22Rv1 (cell line): ENCODE data around the gene ZBTB7C.

Experiments used
- H3K27ac ChIP-seq: fragments of 450-650 bp; 2 replicates; pipeline ENCODE4 v1.5.1; 2017
- ZFX ChIP-seq: fragments of 450-650 bp; IDR thresholded peaks from 2 replicates; pipeline ENCODE4 v1.6.1; 2017; ENCODE audit warnings: antibody characterized with exemption, borderline replicate concordance
- TF ChIP-seq, protein P1 (sequence below): fragments of 450-650 bp; IDR thresholded peaks from 2 replicates; pipeline ENCODE4 v1.5.1; 2017; ENCODE audit warnings: mild to moderate bottlenecking

The ZBTB7C gene

DNA sequence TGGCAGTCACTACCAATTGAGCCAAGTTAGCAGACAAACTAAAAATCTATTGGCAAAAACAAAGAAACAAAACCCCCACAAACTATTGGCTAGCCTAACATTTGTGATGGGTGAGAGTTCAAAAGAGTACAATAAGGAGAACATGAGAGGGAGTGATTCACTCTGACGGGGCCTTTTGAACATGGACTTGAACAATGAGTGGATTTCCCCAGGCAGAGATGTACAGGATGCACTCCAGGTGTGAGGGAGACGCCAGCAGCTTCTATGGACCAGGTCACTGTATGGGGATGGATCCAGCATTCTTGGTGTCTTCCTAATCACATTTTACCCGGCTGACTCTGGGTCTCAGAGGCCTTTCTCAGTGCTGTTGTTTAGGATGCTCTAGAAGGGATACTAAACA lies 311.2 kb downstream of the ZBTB7C start:
- no peak overlapping the region for H3K27ac ChIP-seq
- TF ChIP-seq, protein P1, sequence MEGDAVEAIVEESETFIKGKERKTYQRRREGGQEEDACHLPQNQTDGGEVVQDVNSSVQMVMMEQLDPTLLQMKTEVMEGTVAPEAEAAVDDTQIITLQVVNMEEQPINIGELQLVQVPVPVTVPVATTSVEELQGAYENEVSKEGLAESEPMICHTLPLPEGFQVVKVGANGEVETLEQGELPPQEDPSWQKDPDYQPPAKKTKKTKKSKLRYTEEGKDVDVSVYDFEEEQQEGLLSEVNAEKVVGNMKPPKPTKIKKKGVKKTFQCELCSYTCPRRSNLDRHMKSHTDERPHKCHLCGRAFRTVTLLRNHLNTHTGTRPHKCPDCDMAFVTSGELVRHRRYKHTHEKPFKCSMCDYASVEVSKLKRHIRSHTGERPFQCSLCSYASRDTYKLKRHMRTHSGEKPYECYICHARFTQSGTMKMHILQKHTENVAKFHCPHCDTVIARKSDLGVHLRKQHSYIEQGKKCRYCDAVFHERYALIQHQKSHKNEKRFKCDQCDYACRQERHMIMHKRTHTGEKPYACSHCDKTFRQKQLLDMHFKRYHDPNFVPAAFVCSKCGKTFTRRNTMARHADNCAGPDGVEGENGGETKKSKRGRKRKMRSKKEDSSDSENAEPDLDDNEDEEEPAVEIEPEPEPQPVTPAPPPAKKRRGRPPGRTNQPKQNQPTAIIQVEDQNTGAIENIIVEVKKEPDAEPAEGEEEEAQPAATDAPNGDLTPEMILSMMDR = no peak
- TF ChIP-seq ZFX = no peak

DNA sequence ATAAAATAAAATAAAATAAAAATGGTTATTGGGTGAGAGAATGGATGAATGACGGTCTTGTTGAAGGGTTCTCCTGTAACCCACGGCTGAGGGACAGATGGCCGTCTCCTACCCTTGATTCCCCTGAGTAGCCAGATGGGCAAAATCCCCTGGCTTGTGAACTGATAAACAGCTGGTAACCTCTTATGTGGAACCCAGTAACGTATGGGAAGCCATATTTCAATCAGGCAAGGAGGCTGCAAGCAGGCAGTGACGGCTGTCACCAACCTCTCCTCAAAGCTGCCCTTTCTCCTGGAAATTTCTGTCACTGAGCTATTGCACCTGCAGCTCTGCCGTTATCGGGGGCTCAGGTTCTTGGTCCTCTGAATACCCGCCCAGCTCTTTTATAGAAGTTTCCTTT lies 313.5 kb downstream of the ZBTB7C start:
- no peak for TF ChIP-seq ZFX
- TF ChIP-seq, protein P1 = no peak
- no peak overlapping the region for H3K27ac ChIP-seq

DNA sequence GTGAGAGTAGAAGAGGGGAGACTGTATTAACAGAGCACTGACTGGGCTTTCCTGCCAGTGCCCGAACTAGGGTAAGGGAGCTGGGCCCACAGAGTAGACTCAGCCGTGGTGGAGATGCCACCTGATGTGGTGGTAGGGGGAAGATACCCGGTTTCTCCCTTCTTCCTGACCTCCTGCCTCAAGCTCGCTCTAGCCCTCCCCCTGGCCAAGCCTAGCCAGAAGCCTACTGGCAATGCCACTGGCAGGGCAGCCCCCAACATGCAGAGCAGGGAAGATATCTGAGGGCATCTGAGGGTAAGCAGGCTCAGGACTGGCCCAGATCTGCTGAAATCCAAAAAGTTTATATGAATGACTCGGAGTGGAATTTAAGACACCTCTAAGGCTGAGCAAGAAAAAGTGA lies 316.1 kb downstream of the ZBTB7C start:
- TF ChIP-seq, protein P1 = no peak
- TF ChIP-seq ZFX = no peak
- no peak overlapping the region for H3K27ac ChIP-seq

DNA sequence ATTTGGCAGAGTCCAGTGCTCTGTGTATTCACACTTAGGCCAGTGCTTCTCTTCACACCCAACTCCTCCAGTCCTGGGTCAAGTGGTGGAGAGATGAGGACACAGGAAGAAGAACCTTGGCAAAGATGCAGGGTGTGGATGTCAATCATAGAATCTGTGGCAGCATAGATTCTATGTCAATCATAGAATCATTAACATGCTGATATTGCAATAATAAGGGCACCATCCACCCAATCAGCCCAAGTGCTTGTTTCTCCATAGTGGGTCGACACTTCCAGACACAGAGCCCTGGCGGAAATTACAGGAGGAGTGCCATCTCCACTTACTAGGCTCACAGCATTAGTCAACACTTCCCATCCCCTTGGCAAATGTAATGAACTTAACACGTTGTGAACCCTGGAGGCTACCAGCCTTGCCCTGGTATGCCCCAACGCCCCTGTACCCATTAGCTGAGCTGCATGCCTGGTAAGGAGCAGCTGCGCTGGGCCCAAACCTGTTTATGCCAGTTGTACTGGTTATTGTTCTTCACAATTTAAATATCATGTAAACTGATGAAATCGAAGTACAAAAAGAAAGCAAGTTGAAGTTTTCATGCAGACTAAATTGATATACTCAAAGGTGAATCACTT lies 317.2 kb downstream of the ZBTB7C start:
- no peak for TF ChIP-seq ZFX
- TF ChIP-seq, protein P1 = no peak

DNA sequence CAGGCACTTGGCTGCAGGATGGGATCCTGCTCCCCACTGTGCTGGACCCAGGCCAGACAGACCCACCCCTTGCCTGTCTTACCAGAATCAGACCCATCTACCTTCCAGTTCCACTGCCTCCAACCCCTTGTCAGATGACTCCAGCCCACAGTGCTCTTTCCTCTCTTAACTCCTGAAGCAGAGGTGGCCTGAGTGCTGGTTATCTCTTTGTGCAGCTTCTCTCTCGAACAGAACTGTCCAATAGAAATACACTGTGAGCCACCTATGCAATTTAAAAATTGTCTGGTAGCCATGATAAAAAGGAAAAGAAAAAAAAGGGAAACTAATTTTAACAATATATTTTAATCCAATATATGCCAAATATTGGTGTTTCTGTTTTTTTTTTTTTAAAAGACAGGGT lies 318.5 kb downstream of the ZBTB7C start:
- TF ChIP-seq, protein P1 = no peak
- no peak for TF ChIP-seq ZFX

More for the DNA sequence above, 317.2 kb downstream of the ZBTB7C start:
- H3K27ac ChIP-seq = no peak overlapping the region

GRCh38 chr18:48090021-48090420 lies 319.2 kb downstream of the ZBTB7C start:
- H3K27ac ChIP-seq = no peak overlapping the region
- TF ChIP-seq, protein P1 = no peak
- no peak for TF ChIP-seq ZFX

More for the DNA sequence above, 318.5 kb downstream of the ZBTB7C start:
- H3K27ac ChIP-seq = no peak overlapping the region

DNA sequence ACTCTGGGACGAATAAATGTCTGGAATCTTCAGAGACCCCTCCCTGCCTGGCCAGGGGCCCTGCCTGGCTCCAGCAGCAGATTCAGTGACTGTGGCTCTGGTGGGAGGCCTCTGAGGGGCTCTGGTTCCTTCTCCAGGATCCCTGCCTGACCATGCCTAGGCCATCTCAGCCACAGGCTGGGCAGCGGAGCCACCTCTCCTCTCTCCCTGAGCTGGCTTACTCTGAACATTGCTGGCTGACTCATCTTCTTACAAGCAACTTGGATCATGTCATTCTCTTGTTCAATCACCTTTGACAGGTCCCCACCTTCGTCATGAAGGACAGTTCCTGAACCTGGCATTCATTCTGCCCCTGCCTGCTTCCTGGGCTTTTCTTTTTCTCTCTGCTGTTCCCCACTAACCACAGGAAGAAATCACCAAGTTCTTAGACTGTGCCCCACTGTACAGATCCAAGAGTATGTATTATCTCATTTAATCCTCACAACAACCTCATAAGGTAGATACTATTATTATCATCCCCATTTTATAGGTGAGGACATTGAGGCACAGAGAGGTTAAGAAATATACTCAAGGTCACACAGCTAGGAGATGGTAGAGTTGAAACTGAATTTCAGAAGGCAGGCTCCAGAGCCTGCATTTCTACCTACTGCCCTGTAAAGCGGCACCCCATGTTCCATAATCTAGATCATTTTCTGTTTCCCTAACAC lies 323.2 kb downstream of the ZBTB7C start:
- TF ChIP-seq, protein P1 = no peak
- TF ChIP-seq ZFX = no peak

More for the DNA sequence above, 323.2 kb downstream of the ZBTB7C start:
- H3K27ac ChIP-seq = no peak overlapping the region
